Measurements from ENCODE around the gene TMEM255B.
A peak's percentile ranks its signal among the peaks of the same experiment; 100 is the strongest.

TMEM255B gene

DNA sequence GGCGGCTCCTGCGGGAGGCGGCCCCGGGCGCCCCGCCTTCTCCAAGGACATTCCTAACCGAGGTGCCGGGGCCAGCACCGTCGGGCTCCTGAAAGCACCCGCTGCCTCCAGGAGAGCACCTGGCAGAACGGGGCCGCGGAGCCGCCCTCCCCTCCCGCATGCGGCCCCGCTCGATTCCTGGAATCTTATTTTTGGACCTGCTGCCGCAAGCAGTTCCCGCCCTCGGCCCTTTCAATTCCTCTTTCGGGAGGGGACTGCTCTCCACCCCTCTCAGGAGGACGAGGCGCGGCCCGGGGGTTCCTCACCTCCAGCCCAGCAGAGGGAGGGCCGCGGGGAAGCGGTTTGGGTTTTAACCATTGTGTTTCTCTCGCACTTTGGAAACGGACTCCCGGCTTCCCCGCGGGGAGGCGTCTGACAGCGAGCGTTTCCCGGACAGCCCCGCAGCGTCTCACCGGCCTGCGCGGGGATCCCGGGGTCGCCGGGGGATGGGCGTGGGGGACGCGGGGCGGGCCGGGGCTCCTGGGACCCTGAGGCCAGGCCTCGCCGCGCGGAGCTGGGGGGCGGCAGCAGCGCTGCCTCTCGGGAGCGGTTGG is 104.0 kb downstream of the TMEM255B start:
- DNase-seq (ENCODE audit: extremely low spot score) = peak; percentile 74
- ChIA-PET CTCF (no interaction called here), POLR2A (interaction anchor here (0.6 kb wide), 1 partner anchor 1767 kb away, joined by 3 read pairs; no protein-coding TSS in a partner anchor)
- TF ChIP-seq, protein P1, sequence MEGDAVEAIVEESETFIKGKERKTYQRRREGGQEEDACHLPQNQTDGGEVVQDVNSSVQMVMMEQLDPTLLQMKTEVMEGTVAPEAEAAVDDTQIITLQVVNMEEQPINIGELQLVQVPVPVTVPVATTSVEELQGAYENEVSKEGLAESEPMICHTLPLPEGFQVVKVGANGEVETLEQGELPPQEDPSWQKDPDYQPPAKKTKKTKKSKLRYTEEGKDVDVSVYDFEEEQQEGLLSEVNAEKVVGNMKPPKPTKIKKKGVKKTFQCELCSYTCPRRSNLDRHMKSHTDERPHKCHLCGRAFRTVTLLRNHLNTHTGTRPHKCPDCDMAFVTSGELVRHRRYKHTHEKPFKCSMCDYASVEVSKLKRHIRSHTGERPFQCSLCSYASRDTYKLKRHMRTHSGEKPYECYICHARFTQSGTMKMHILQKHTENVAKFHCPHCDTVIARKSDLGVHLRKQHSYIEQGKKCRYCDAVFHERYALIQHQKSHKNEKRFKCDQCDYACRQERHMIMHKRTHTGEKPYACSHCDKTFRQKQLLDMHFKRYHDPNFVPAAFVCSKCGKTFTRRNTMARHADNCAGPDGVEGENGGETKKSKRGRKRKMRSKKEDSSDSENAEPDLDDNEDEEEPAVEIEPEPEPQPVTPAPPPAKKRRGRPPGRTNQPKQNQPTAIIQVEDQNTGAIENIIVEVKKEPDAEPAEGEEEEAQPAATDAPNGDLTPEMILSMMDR (IDR thresholded peaks at IDR 0.05; ENCODE audit: control extremely low read depth, extremely low read depth, low read depth, missing control alignments) = no peak

DNA sequence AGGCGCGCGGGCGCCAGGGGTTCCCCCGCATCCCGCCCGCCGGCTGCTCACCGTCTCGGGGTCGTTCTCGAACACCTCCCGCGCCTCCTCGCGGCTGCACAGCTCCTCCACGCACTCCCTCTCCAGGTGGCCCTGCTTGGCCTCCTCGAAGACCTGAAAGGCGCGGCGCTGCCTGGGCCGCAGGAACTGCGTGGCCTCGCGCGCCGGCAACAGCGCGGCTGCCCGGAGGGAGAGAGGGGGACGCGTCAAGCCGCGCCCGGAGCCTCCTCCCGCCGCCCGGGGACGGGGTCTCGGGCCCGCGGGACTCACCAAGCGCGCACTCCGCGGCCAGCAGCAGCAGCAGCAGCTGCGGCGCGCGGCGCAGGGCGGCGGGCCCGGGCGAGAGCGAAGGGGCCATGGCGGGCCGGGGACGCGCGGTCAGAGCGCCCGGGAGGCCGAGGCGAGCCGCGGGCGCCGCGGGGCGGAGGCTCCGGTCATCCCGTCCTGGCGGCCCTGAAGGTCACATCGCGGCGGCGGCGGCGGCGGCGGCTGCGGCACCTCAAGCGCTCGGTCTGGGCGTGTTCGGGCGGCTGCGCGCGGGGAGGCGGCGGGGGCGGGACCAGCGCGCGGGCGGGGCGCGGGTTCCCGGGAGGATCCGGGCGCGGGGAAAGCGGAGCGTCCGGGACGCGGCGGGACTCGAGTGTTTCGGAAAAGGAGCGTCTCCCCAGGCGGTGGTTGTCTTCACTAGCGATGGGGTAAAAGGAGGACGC is 104.7 kb downstream of the TMEM255B start, which contains the start of gene GAS6:
GAS6 (minus strand) TSS at position 553 of the 749 bp plus-strand sequence; CDS start at position 397, 156 bp downstream.
- ChIA-PET CTCF (no interaction called here), POLR2A (interaction anchor here (0.6 kb wide), 1 partner anchor 1768 kb away, joined by 3 read pairs; no protein-coding TSS in a partner anchor)
- peak; percentile 49 for DNase-seq (ENCODE audit: extremely low spot score)
- TF ChIP-seq, protein P1 (IDR thresholded peaks at IDR 0.05; ENCODE audit: control extremely low read depth, extremely low read depth, low read depth, missing control alignments) = no peak

GRCh38 chr13:113864273-113864890 is 105.4 kb downstream of the TMEM255B start:
- no peak for DNase-seq (ENCODE audit: extremely low spot score)
- ChIA-PET POLR2A (no interaction called here), CTCF (no interaction called here)
- TF ChIP-seq, protein P1 (IDR thresholded peaks at IDR 0.05; ENCODE audit: control extremely low read depth, extremely low read depth, low read depth, missing control alignments) = no peak

DNA sequence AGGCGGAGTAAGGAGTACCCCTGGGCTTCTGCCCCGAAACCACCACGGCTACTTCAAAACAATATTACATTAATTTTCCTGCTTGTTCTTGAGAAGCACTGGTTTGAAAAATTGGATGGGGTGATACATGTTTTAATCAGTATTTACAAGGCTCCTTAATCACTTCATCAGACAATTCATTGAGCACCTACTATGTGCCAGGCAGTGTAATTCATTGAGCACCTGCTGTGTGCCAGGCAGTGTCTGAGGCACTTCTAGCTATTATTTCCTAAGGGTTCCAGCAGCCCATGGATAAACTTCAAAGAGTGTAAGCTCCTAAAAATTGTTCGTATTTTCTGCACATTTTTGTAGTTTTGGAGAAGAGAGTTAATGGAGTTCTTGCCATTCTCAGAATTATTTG is 106.4 kb downstream of the TMEM255B start:
- CTCF ChIA-PET = interaction anchor here (1.0 kb wide), 1 partner anchor 10 kb away, joined by 3 read pairs; no protein-coding TSS in a partner anchor
- POLR2A ChIA-PET = no interaction called here
- no peak for DNase-seq (ENCODE audit: extremely low spot score)

More for the DNA sequence above, 106.4 kb downstream of the TMEM255B start:
- TF ChIP-seq, protein P1 (IDR thresholded peaks at IDR 0.05; ENCODE audit: control extremely low read depth, extremely low read depth, low read depth, missing control alignments) = no peak
